WI38 (cell line): Measurements from ENCODE around the gene EEF1AKMT1.
A peak's percentile ranks its signal among the peaks of the same experiment; 100 is the strongest.

ENCODE experiments used
- H3K4me3 ChIP-seq: 2 replicates; pipeline ENCODE4 v1.5.1; 2011; ENCODE audit warnings: low read depth, mild to moderate bottlenecking, control low read depth, low read length
- CTCF ChIP-seq: IDR thresholded peaks from 2 replicates; pipeline ENCODE4 v1.5.1; 2012; ENCODE audit warnings: low read depth, mild to moderate bottlenecking, control low read depth, low read length

The EEF1AKMT1 gene

GRCh38 chr13:20776751-20777150 lies 3.0 kb upstream of the EEF1AKMT1 start:
- TF ChIP-seq CTCF, result no peak
- H3K4me3 ChIP-seq, result no peak overlapping the region

GRCh38 chr13:20775961-20776360 lies 2.2 kb upstream of the EEF1AKMT1 start:
- H3K4me3 ChIP-seq, result no peak overlapping the region
- no peak for TF ChIP-seq CTCF

DNA sequence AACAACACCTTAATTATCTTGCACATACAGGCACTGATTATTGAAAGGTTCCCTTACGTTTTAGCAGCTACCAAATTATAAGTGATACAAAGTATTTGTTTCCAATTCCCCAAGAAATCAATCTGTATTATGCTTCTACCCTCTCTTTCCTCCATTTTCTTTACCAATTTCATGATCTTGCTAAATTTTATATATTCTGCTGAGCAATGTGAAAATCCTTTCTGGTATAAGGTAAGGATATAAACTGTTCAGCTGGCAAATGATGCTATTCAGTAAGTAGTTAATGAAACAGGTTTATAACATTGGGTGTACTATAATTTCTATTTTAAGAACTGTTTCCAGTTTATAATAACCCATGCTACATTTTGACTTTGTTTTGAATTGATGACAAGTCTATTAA lies 985 bp upstream of the EEF1AKMT1 start:
- TF ChIP-seq CTCF, result no peak
- H3K4me3 ChIP-seq, result no peak overlapping the region

GRCh38 chr13:20772401-20773131 lies 1.2 kb downstream of the EEF1AKMT1 start:
- H3K4me3 ChIP-seq, result peak overlapping the region; percentile 67
- no peak for TF ChIP-seq CTCF

- TF ChIP-seq CTCF, result no peak
- H3K4me3 ChIP-seq, result no peak overlapping the region
Observed at GRCh38 chr13:20769834-20770233, 3.9 kb downstream of the EEF1AKMT1 start.

DNA sequence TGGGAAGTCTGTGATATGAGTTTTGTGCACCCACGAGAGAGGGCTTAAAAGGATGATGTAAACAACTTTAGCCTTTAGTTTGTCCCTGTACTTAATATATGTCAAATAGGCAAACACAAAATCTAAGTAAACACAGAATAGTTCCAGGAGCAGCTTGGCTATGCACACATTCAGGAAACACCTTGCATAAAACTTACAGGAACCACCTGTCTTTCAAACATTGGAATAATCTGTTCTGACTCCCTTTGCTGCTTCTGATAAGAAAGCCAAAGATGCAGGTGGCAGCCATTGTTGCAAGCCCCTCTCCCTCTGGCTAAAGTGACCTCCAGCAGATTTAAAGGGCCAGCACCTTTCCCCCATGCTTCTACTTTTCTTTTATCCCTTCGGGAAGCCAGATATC lies 4.7 kb downstream of the EEF1AKMT1 start:
- no peak overlapping the region for H3K4me3 ChIP-seq
- no peak for TF ChIP-seq CTCF

GRCh38 chr13:20767309-20767943 lies 6.3 kb downstream of the EEF1AKMT1 start:
- H3K4me3 ChIP-seq, result no peak overlapping the region
- no peak for TF ChIP-seq CTCF
